Activated effector memory CD4-positive, alpha-beta T cell treated with Interleukin-2 at 50 U/mL for 16 hours (primary cell): ENCODE results near the gene IGSF21.
"Not testable (repeated sequence)": the region's sequence is repeated elsewhere in the genome, so short reads cannot be mapped to it uniquely, and the experiment has no call there.

Experiments
- DNase-seq: peaks from one replicate; pipeline ENCODE4 v3.0.0-alpha.2; 2020

IGSF21 gene

GRCh38 chr1:18340158-18340764 lies 232.7 kb downstream of the IGSF21 start:
- no peak for DNase-seq

GRCh38 chr1:18340787-18341186 lies 233.2 kb downstream of the IGSF21 start:
- DNase-seq: no peak

- no peak for DNase-seq
Observed at GRCh38 chr1:18341291-18342069, 233.9 kb downstream of the IGSF21 start.

GRCh38 chr1:18342744-18343143 lies 235.1 kb downstream of the IGSF21 start:
- no peak for DNase-seq

- no peak for DNase-seq
Observed at GRCh38 chr1:18343581-18343980, 236.0 kb downstream of the IGSF21 start.

- no peak for DNase-seq
Observed at GRCh38 chr1:18344755-18345154, 237.2 kb downstream of the IGSF21 start.

- no peak for DNase-seq
Observed at GRCh38 chr1:18347559-18347958, 240.0 kb downstream of the IGSF21 start.

- DNase-seq: no peak
Observed at GRCh38 chr1:18348354-18348753, 240.8 kb downstream of the IGSF21 start.

GRCh38 chr1:18350747-18351146 lies 243.1 kb downstream of the IGSF21 start:
- DNase-seq: no peak

GRCh38 chr1:18351735-18352134 lies 244.1 kb downstream of the IGSF21 start:
- no peak for DNase-seq

GRCh38 chr1:18352636-18353265 lies 245.2 kb downstream of the IGSF21 start:
- DNase-seq: no peak

- no peak for DNase-seq
Observed at GRCh38 chr1:18353528-18353927, 245.9 kb downstream of the IGSF21 start.

- DNase-seq: no peak
Observed at GRCh38 chr1:18353992-18354391, 246.4 kb downstream of the IGSF21 start.

- DNase-seq: no peak
Observed at GRCh38 chr1:18354612-18355011, 247.0 kb downstream of the IGSF21 start.

GRCh38 chr1:18357622-18358230 lies 250.1 kb downstream of the IGSF21 start:
- no peak for DNase-seq

- no peak for DNase-seq
Observed at GRCh38 chr1:18358600-18358999, 251.0 kb downstream of the IGSF21 start.

GRCh38 chr1:18360251-18360650 lies 252.7 kb downstream of the IGSF21 start:
- no peak for DNase-seq

GRCh38 chr1:18362150-18362549 lies 254.6 kb downstream of the IGSF21 start:
- DNase-seq: no peak

GRCh38 chr1:18363436-18363835 lies 255.8 kb downstream of the IGSF21 start:
- no peak for DNase-seq

GRCh38 chr1:18365099-18365705 lies 257.6 kb downstream of the IGSF21 start:
- DNase-seq: no peak

GRCh38 chr1:18372505-18372904 lies 264.9 kb downstream of the IGSF21 start:
- DNase-seq: not testable (repeated sequence)

GRCh38 chr1:18373151-18373550 lies 265.6 kb downstream of the IGSF21 start:
- DNase-seq: no peak

- DNase-seq: no peak
Observed at GRCh38 chr1:18373882-18374493, 266.4 kb downstream of the IGSF21 start.
